Common myeloid progenitor, CD34-positive (primary cell): ENCODE data around the gene ERH.

Experiments
- CTCF ChIA-PET: fragments of 350-600 bp; sonication (Branson Sonifier 250); formaldehyde crosslinking; loops from one replicate; lab custom pipeline; 2021; ENCODE audit warnings: antibody characterized with exemption; lab: Charles Lee
- POLR2A ChIA-PET: fragments of 350-600 bp; sonication (Branson Sonifier 250); formaldehyde crosslinking; loops from one replicate; lab custom pipeline; 2021; ENCODE audit warnings: antibody characterized with exemption; lab: Charles Lee
- DNase-seq, 3 donors: peaks; one replicate each; pipeline versions ENCODE4 v3.0.0 to v3.0.0-alpha.2; 2013
- H3K27ac ChIP-seq, 2 experiments: 1 replicate in 1 of 2; 2 replicates in 1 of 2; pipeline ENCODE4 v1.7.0; 2013; ENCODE audit warnings: inconsistent platforms in 2 of 2, low read length in 2 of 2, mild to moderate bottlenecking in 2 of 2, low read depth in 1 of 2, moderate library complexity in 1 of 2; ENCODE audit not compliant: severe bottlenecking in 2 of 2, insufficient read depth in 1 of 2, poor library complexity in 1 of 2
- H3K27me3 ChIP-seq, 5 experiments: replicated peaks in 2 of 5; 1 replicate in 3 of 5; 2 replicates in 2 of 5; pipeline versions ENCODE4 v1.6.1 to v1.7.0; 2013; ENCODE audit warnings: low read length in 4 of 5, mild to moderate bottlenecking in 2 of 5, moderate library complexity in 2 of 5, inconsistent platforms in 1 of 5; ENCODE audit not compliant: insufficient read depth in 5 of 5, control insufficient read depth in 4 of 5
- H3K36me3 ChIP-seq, 4 experiments: 1 replicate in 2 of 4; 2 replicates in 2 of 4; pipeline versions ENCODE4 v1.6.1 to v1.7.0; 2013; ENCODE audit warnings: low read length in 3 of 4, control low read depth in 1 of 4, mild to moderate bottlenecking in 1 of 4; ENCODE audit not compliant: control insufficient read depth in 4 of 4, insufficient read depth in 4 of 4
- H3K4me1 ChIP-seq, 4 experiments: 1 replicate in 3 of 4; 2 replicates in 1 of 4; pipeline versions ENCODE4 v1.6.1 to v1.7.1; 2013; ENCODE audit warnings: low read length in 3 of 4, mild to moderate bottlenecking in 3 of 4, control low read depth in 1 of 4, inconsistent platforms in 1 of 4, moderate library complexity in 1 of 4; ENCODE audit not compliant: control insufficient read depth in 4 of 4, insufficient read depth in 4 of 4; ENCODE audit errors: control extremely low read depth in 1 of 4
- H3K4me3 ChIP-seq, 7 experiments: 1 replicate in 4 of 7; 2 replicates in 3 of 7; pipeline versions ENCODE4 v1.5.1 to v1.7.0; 2013; ENCODE audit warnings: mild to moderate bottlenecking in 7 of 7, low read length in 6 of 7, moderate library complexity in 6 of 7, inconsistent platforms in 2 of 7, low read depth in 2 of 7, control low read depth in 1 of 7; ENCODE audit not compliant: insufficient read depth in 4 of 7, control insufficient read depth in 1 of 7; ENCODE audit errors: extremely low read depth in 1 of 7
- H3K9me3 ChIP-seq, 5 experiments: 1 replicate in 4 of 5; 2 replicates in 1 of 5; pipeline versions ENCODE4 v1.6.1 to v1.7.1; 2013; ENCODE audit warnings: low read length in 4 of 5, mild to moderate bottlenecking in 2 of 5, inconsistent platforms in 1 of 5, low read depth in 1 of 5, moderate library complexity in 1 of 5; ENCODE audit not compliant: control insufficient read depth in 4 of 5, insufficient read depth in 2 of 5; ENCODE audit errors: control extremely low read depth in 1 of 5
- WGBS: methylation state at CpG from one replicate; pipeline ENCODE4 v1.1.5; 2013; ENCODE audit not compliant: insufficient coverage; 5-methylcytosine and 5-hydroxymethylcytosine counted together

ERH gene

GRCh38 chr14:69376439-69376838, 21.7 kb downstream of the ERH start:
- DNase-seq, result peak in 1 of 3 donors; percentile 14
- Histone ChIP-seq H3K4me3 (no peak overlapping the region), H3K9me3 (peaks cover 0 to 15% (median 6%) of the 10 kb centered on the region in 5 experiments), H3K36me3 (peaks cover 12 to 58% (median 35%) of the 10 kb centered on the region in 4 experiments), H3K4me1 (no peaks in the 10 kb centered on the region), H3K27ac (no peak overlapping the region), H3K27me3 (no peaks in the 10 kb centered on the region)
- ChIA-PET POLR2A (no interaction called here), CTCF (no interaction called here)

- peaks cover 0 to 15% (median 6%) of the 10 kb centered on the region in 5 experiments for H3K9me3 ChIP-seq
- no peak overlapping the region for H3K4me3 ChIP-seq
- DNase-seq, result no peak
- CTCF ChIA-PET, result no interaction called here
- H3K36me3 ChIP-seq, result peaks cover 12 to 52% (median 34%) of the 10 kb centered on the region in 4 experiments
- H3K27ac ChIP-seq, result no peak overlapping the region
- no peaks in the 10 kb centered on the region for H3K4me1 ChIP-seq
- POLR2A ChIA-PET, result no interaction called here
- 92% methylated on average over 5 of the region's 5 CpGs for WGBS
- H3K27me3 ChIP-seq, result no peaks in the 10 kb centered on the region
Observed at GRCh38 chr14:69375722-69376121, 22.4 kb downstream of the ERH start.

- no CpG with 5 or more reads among the region's 3 CpGs for WGBS
- DNase-seq, result no peak
- ChIA-PET POLR2A (no interaction called here), CTCF (no interaction called here)
- Histone ChIP-seq H3K9me3 (peaks cover 0 to 15% (median 6%) of the 10 kb centered on the region in 5 experiments), H3K27ac (no peak overlapping the region), H3K4me1 (no peaks in the 10 kb centered on the region), H3K36me3 (peaks cover 12 to 47% (median 32%) of the 10 kb centered on the region in 4 experiments), H3K27me3 (no peaks in the 10 kb centered on the region), H3K4me3 (no peak overlapping the region)
Observed at GRCh38 chr14:69375182-69375581, 22.9 kb downstream of the ERH start.

- Histone ChIP-seq H3K27ac (no peak overlapping the region), H3K27me3 (no peaks in the 10 kb centered on the region), H3K4me1 (no peaks in the 10 kb centered on the region), H3K9me3 (peaks cover 0 to 15% (median 6%) of the 10 kb centered on the region in 5 experiments), H3K36me3 (peaks cover 12 to 39% (median 24%) of the 10 kb centered on the region in 4 experiments), H3K4me3 (no peak overlapping the region)
- no peak for DNase-seq
- ChIA-PET CTCF (no interaction called here), POLR2A (no interaction called here)
Observed at GRCh38 chr14:69374235-69374634, 23.9 kb downstream of the ERH start.

- POLR2A ChIA-PET, result no interaction called here
- Histone ChIP-seq H3K9me3 (peaks cover 0 to 15% (median 6%) of the 10 kb centered on the region in 5 experiments), H3K4me3 (no peak overlapping the region), H3K36me3 (peaks cover 12 to 33% (median 23%) of the 10 kb centered on the region in 4 experiments), H3K27ac (no peak overlapping the region), H3K27me3 (no peaks in the 10 kb centered on the region), H3K4me1 (no peaks in the 10 kb centered on the region)
- no CpG with 5 or more reads among the region's 1 CpG for WGBS
- CTCF ChIA-PET, result no interaction called here
- DNase-seq, result no peak
Observed at GRCh38 chr14:69373104-69373503, 25.0 kb downstream of the ERH start.

- no peak overlapping the region for H3K27ac ChIP-seq
- peaks cover 0 to 15% (median 6%) of the 10 kb centered on the region in 5 experiments for H3K9me3 ChIP-seq
- ChIA-PET POLR2A (no interaction called here), CTCF (no interaction called here)
- no peak for DNase-seq
- H3K36me3 ChIP-seq, result peaks cover 12 to 33% (median 20%) of the 10 kb centered on the region in 4 experiments
- no peaks in the 10 kb centered on the region for H3K4me1 ChIP-seq
- H3K4me3 ChIP-seq, result no peak overlapping the region
- WGBS, result 100% methylated on average over 1 of the region's 3 CpGs
- no peaks in the 10 kb centered on the region for H3K27me3 ChIP-seq
Observed at GRCh38 chr14:69372146-69372545, 26.0 kb downstream of the ERH start.

GRCh38 chr14:69370061-69370460, 28.0 kb downstream of the ERH start:
- Histone ChIP-seq H3K27me3 (no peaks in the 10 kb centered on the region), H3K27ac (no peak overlapping the region), H3K9me3 (peaks cover 0 to 6% (median 0%) of the 10 kb centered on the region in 5 experiments), H3K36me3 (peaks cover 2 to 12% (median 5%) of the 10 kb centered on the region in 4 experiments), H3K4me1 (no peaks in the 10 kb centered on the region), H3K4me3 (no peak overlapping the region)
- DNase-seq, result no peak
- ChIA-PET CTCF (interaction anchor here (1.4 kb wide), 1 partner anchor 11 kb away, joined by 6 read pairs; no protein-coding TSS in a partner anchor), POLR2A (no interaction called here)
- WGBS, result 87% methylated on average over 4 of the region's 5 CpGs
